HepG2 (cell line): ENCODE measurements around the gene CCDC30. TPM values are rescaled to one million over a fixed set of nuclear protein-coding genes. Genes with fewer than 3 reads are reported as not detected.

Experiments
- ARID4A ChIP-seq: sonication (generic); formaldehyde crosslinking; IDR thresholded peaks from 2 replicates; pipeline ENCODE4 v1.5.0; 2020; ENCODE audit warnings: mild to moderate bottlenecking, missing genetic modification reagents, borderline replicate concordance
- CREB3 ChIP-seq: sonication (generic); formaldehyde crosslinking; IDR thresholded peaks from 2 replicates; pipeline ENCODE4 v1.5.0; 2020; ENCODE audit warnings: missing genetic modification reagents
- DBP ChIP-seq: sonication (generic); formaldehyde crosslinking; IDR thresholded peaks from 2 replicates; pipeline ENCODE4 v1.4.0; 2020; ENCODE audit warnings: missing genetic modification reagents; ENCODE audit errors: not compliant biosample characterization
- FOSL2 ChIP-seq: sonication (generic); formaldehyde crosslinking; IDR thresholded peaks from 2 replicates; pipeline ENCODE4 v1.4.0; 2020; ENCODE audit warnings: missing genetic modification reagents
- FOXK1 ChIP-seq: sonication (generic); formaldehyde crosslinking; IDR thresholded peaks from 2 replicates; pipeline ENCODE4 v1.4.0; 2020; ENCODE audit warnings: low read depth, missing genetic modification reagents, borderline replicate concordance
- GABPA ChIP-seq, 2 experiments: IDR thresholded peaks; 2 replicates each; pipeline ENCODE4 v1.6.1; 2011 to 2016; ENCODE audit warnings: low read depth in 2 of 2, low read length in 1 of 2, missing biosample characterization in 1 of 2, missing genetic modification characterization in 1 of 2
- HMG20A ChIP-seq: IDR thresholded peaks from 2 replicates; pipeline ENCODE4 v1.6.1; 2016; ENCODE audit warnings: borderline replicate concordance
- HNF4G ChIP-seq, 2 experiments: sonication (generic) in 1 of 2; formaldehyde crosslinking in 1 of 2; IDR thresholded peaks; 2 replicates each; pipeline versions ENCODE4 v1.4.0 to v1.6.1; 2011 to 2020; ENCODE audit warnings: borderline replicate concordance in 2 of 2, low read depth in 2 of 2, mild to moderate bottlenecking in 2 of 2, low read length in 1 of 2, missing genetic modification reagents in 1 of 2, moderate library complexity in 1 of 2
- HNRNPH1 ChIP-seq: fragments of 200-400 bp; formaldehyde crosslinking; optimal IDR thresholded peaks from 2 replicates; pipeline ENCODE3; 2017; ENCODE audit warnings: mild to moderate bottlenecking, low read depth, low read length
- HNRNPK ChIP-seq: fragments of 200-400 bp; formaldehyde crosslinking; IDR thresholded peaks from 2 replicates; pipeline ENCODE4 v1.6.1; 2018; ENCODE audit warnings: low read length, low read depth, moderate library complexity, mild to moderate bottlenecking; ENCODE audit not compliant: poor library complexity, severe bottlenecking
- KDM6A ChIP-seq: IDR thresholded peaks from 2 replicates; pipeline ENCODE4 v1.6.1; 2016; ENCODE audit warnings: low read depth
- NCOA1 ChIP-seq: sonication (generic); formaldehyde crosslinking; IDR thresholded peaks from 2 replicates; pipeline ENCODE4 v1.9.0; 2021; ENCODE audit warnings: missing genetic modification reagents
- TCF12 ChIP-seq, 2 experiments: fragments of 450-650 bp in 1 of 2; sonication (generic) in 1 of 2; formaldehyde crosslinking in 1 of 2; IDR thresholded peaks; 2 replicates each; pipeline versions ENCODE4 v1.6.1 to v1.8.0; 2017 to 2022; ENCODE audit warnings: antibody characterized with exemption in 1 of 2, mild to moderate bottlenecking in 1 of 2, missing genetic modification reagents in 1 of 2, moderate library complexity in 1 of 2
- ZNF234 ChIP-seq: sonication (generic); formaldehyde crosslinking; conservative IDR thresholded peaks from 2 replicates; pipeline ENCODE4 v1.5.1; 2020; ENCODE audit warnings: mild to moderate bottlenecking, missing genetic modification reagents
- ZNF260 ChIP-seq: sonication (generic); formaldehyde crosslinking; IDR thresholded peaks from 2 replicates; pipeline ENCODE4 v1.4.0; 2020; ENCODE audit warnings: missing genetic modification reagents, low read depth, mild to moderate bottlenecking, borderline replicate concordance
- ZNF432 ChIP-seq: sonication (generic); formaldehyde crosslinking; IDR thresholded peaks from 2 replicates; pipeline ENCODE4 v1.5.0; 2020; ENCODE audit warnings: missing genetic modification reagents, mild to moderate bottlenecking, borderline replicate concordance
- ZNF451 ChIP-seq: sonication (generic); formaldehyde crosslinking; IDR thresholded peaks from 2 replicates; pipeline ENCODE4 v1.5.0; 2020; ENCODE audit warnings: mild to moderate bottlenecking, missing genetic modification reagents
- ZNF543 ChIP-seq: sonication (generic); formaldehyde crosslinking; IDR thresholded peaks from 2 replicates; pipeline ENCODE4 v1.4.0; 2020; ENCODE audit warnings: mild to moderate bottlenecking, missing genetic modification reagents
- ZNF550 ChIP-seq: sonication (generic); formaldehyde crosslinking; IDR thresholded peaks from 2 replicates; pipeline ENCODE4 v1.4.0; 2020; ENCODE audit warnings: mild to moderate bottlenecking, missing genetic modification reagents, borderline replicate concordance
- ZNF556 ChIP-seq: sonication (generic); formaldehyde crosslinking; IDR thresholded peaks from 2 replicates; pipeline ENCODE4 v1.4.0; 2020; ENCODE audit warnings: mild to moderate bottlenecking, missing genetic modification reagents, borderline replicate concordance
- ZNF614 ChIP-seq: IDR thresholded peaks from 2 replicates; pipeline ENCODE4 v1.6.1; 2018; ENCODE audit warnings: missing biosample characterization, missing genetic modification reagents, inconsistent platforms, borderline replicate concordance
- polyA plus RNA-seq, 8 experiments: library from polyadenylated mRNA; depleted of rRNA in 3 of 8; stranded (reverse) in 7 of 8; unstranded in 1 of 8; fragments of >200 nt; fragmentation: Illumina TruSeq in 4 of 8; extraction: Trizol in 4 of 8; gene quantifications; 2 replicates each; pipeline versions ENCODE4 v1.2.1 to v1.2.3, GENCODE V29; 2011 to 2016; ENCODE audit warnings: low read depth in 4 of 8, missing spikeins in 1 of 8, mixed read lengths in 1 of 8; ENCODE audit not compliant: insufficient read depth in 1 of 8
- total RNA-seq, 5 experiments: library from RNA; depleted of rRNA; stranded (reverse); fragments of >200 nt; fragmentation: Illumina TruSeq; extraction: Trizol; gene quantifications; 2 replicates each; pipeline ENCODE4 v1.2.3, GENCODE V29; 2016; ENCODE audit warnings: low read depth in 1 of 5

CCDC30 gene
- total and polyA plus RNA-seq, 2 of the 13 experiments (the other 11 are each of a cell fraction or from before 2014, with no cell fraction given), result 0.25 to 0.77 TPM

DNA sequence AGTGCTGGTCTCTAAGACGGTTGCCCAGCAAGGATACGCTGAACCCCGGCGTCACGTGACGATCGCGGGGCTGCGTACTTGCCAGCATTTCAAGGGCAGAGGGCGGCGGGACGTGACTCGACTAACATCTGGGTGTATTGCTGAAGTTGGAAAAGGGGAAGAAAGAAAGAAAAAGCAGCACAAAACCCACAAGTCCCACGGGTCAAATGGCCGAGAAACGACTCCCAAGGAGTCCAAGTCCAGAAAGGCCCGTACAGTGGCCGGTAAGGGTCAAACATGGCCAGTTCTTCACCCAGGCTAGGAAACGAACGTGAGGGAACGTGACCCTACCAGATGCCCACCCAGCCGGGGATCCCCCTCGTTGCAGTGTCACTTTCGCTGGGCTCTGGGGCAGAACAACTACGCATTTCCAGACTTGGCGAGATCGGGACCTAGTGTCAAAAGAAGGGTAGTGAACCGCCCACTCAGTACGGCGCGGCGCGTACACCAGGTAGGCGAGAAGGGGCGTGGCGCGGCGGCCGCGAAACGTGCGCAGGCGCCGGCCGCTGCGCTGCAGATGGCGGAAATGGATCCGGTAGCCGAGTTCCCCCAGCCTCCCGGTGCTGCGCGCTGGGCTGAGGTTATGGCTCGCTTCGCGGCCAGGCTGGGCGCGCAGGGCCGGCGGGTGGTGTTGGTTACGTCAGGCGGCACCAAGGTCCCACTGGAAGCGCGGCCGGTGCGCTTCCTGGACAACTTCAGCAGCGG, 6.9 kb upstream of the CCDC30 start, which contains the start of the genes PPCS and ZMYND12 (continued):
- TF ChIP-seq DBP (CRISPR knock-in tag) (no peak), TCF12 (IDR thresholded peaks at IDR 0.05) (no peak), TCF12 (CRISPR knock-in tag; IDR thresholded peaks at IDR 0.05) (no peak; the same call in 1 of the 2 replicates), ZNF234 (CRISPR knock-in tag) (no peak), ZNF260 (CRISPR knock-in tag) (no peak), CREB3 (peak; percentile 60; the same call in 1 of the 2 replicates), HNF4G (IDR thresholded peaks at IDR 0.05; ENCODE audit: borderline replicate concordance, low read depth, low read length) (no peak), HNF4G (CRISPR knock-in tag; IDR thresholded peaks at IDR 0.05; ENCODE audit: borderline replicate concordance, low read depth) (no peak), ZNF451 (no peak), ZNF550 (CRISPR knock-in tag) (no peak), ZNF432 (no peak), HNRNPH1 (no peak), FOSL2 (peak; percentile 2; the same call in 1 of the 2 replicates), ARID4A (CRISPR knock-in tag) (peak; percentile 90), GABPA (IDR thresholded peaks at IDR 0.05; ENCODE audit: low read depth, low read length) (no peak; the same call in 1 of the 2 replicates), GABPA (CRISPR knock-in tag; IDR thresholded peaks at IDR 0.05; ENCODE audit: low read depth) (0 out of 2 replicates have a peak, but pooled peaks have one; percentile 22), NCOA1 (no peak), HNRNPK (no peak), ZNF543 (CRISPR knock-in tag) (peak; percentile 81), ZNF614 (CRISPR knock-in tag) (no peak; the same call in 1 of the 2 replicates), FOXK1 (CRISPR knock-in tag) (no peak), HMG20A (CRISPR knock-in tag) (no peak; the same call in 1 of the 2 replicates), ZNF556 (no peak), KDM6A (CRISPR knock-in tag) (no peak)
